ENCODE data around the gene HP1BP3.
A peak's percentile ranks its signal among the peaks of the same experiment; 100 is the strongest.
"Not testable (repeated sequence)": the region's sequence is repeated elsewhere in the genome, so short reads cannot be mapped to it uniquely, and the experiment has no call there.

HP1BP3 gene

GRCh38 chr1:20787029-20787839 lies at the start of gene HP1BP3:
TSS of gene HP1BP3 (minus strand) at chr1:20787307. CDS start at chr1:20780440, 6,867 bp downstream.
- DNase-seq = peak; percentile 70

GRCh38 chr1:20836230-20836629 lies 49.1 kb upstream of the HP1BP3 start:
- no peak for DNase-seq

GRCh38 chr1:20834780-20835179 lies 47.7 kb upstream of the HP1BP3 start:
- no peak for DNase-seq

GRCh38 chr1:20834192-20834591 lies 47.1 kb upstream of the HP1BP3 start:
- DNase-seq = no peak

- no peak for DNase-seq
These were observed 43.3 kb upstream of the HP1BP3 start for GRCh38 chr1:20830378-20830777.

- DNase-seq = no peak
These were observed 42.8 kb upstream of the HP1BP3 start for GRCh38 chr1:20829946-20830345.

GRCh38 chr1:20829531-20829930 lies 42.4 kb upstream of the HP1BP3 start:
- no peak for DNase-seq

GRCh38 chr1:20823845-20824244 lies 36.7 kb upstream of the HP1BP3 start:
- DNase-seq = no peak

- DNase-seq = no peak
These were observed 34.4 kb upstream of the HP1BP3 start for GRCh38 chr1:20821466-20821865.

- no peak for DNase-seq
These were observed 32.7 kb upstream of the HP1BP3 start for GRCh38 chr1:20819818-20820217.

- DNase-seq = no peak
These were observed 27.4 kb upstream of the HP1BP3 start for GRCh38 chr1:20814534-20814871.

- DNase-seq = no peak
These were observed 24.8 kb upstream of the HP1BP3 start for GRCh38 chr1:20811916-20812315.

- no peak for DNase-seq
These were observed 6.1 kb upstream of the HP1BP3 start for GRCh38 chr1:20793236-20793635.

- DNase-seq = no peak
These were observed 5.1 kb upstream of the HP1BP3 start for GRCh38 chr1:20792196-20792595.

- no peak for DNase-seq
These were observed 3.7 kb upstream of the HP1BP3 start for GRCh38 chr1:20790785-20791184.

- not testable (repeated sequence) for DNase-seq
These were observed 2.5 kb upstream of the HP1BP3 start for GRCh38 chr1:20789598-20789997.

- DNase-seq = no peak
These were observed 1.0 kb upstream of the HP1BP3 start for GRCh38 chr1:20787840-20788795.

- peak; percentile 96 for DNase-seq
These were observed 666 bp downstream of the HP1BP3 start for GRCh38 chr1:20786253-20787028.

GRCh38 chr1:20785907-20786252 lies 1.2 kb downstream of the HP1BP3 start:
- no peak for DNase-seq

GRCh38 chr1:20775700-20776099 lies 11.4 kb downstream of the HP1BP3 start:
- DNase-seq = no peak

- no peak for DNase-seq
These were observed 15.3 kb downstream of the HP1BP3 start for GRCh38 chr1:20771780-20772179.

GRCh38 chr1:20770314-20771087 lies 16.6 kb downstream of the HP1BP3 start:
- DNase-seq = no peak

Measured in stimulated activated CD4-positive, alpha-beta T cell treated with anti-CD3 and anti-CD28 coated beads, Interleukin-1b, Interleukin-23, amount 100 ng/mL, for 48 hours (primary cell).